Measurements from ENCODE around the gene UBE3B.

Gene UBE3B

GRCh38 chr12:109482491-109482890 is 5.1 kb downstream of the UBE3B start:
- DNase-seq (ENCODE audit: low read depth): no peak
- no peak for TF ChIP-seq CTCF (conservative IDR thresholded peaks at IDR 0.05; ENCODE audit: low read depth, low read length)
- H3K4me3 ChIP-seq (ENCODE audit: low read length): no peak overlapping the region

GRCh38 chr12:109482894-109483293 is 5.5 kb downstream of the UBE3B start:
- TF ChIP-seq CTCF (conservative IDR thresholded peaks at IDR 0.05; ENCODE audit: low read depth, low read length): no peak
- DNase-seq (ENCODE audit: low read depth): no peak
- H3K4me3 ChIP-seq (ENCODE audit: low read length): no peak overlapping the region

- H3K4me3 ChIP-seq (ENCODE audit: low read length): no peak overlapping the region
- TF ChIP-seq CTCF (conservative IDR thresholded peaks at IDR 0.05; ENCODE audit: low read depth, low read length): no peak
- DNase-seq (ENCODE audit: low read depth): no peak
Measured at GRCh38 chr12:109483346-109483745, 5.9 kb downstream of the UBE3B start.

GRCh38 chr12:109485201-109485600 is 7.8 kb downstream of the UBE3B start:
- no peak for DNase-seq (ENCODE audit: low read depth)
- no peak for TF ChIP-seq CTCF (conservative IDR thresholded peaks at IDR 0.05; ENCODE audit: low read depth, low read length)
- H3K4me3 ChIP-seq (ENCODE audit: low read length): no peak overlapping the region

GRCh38 chr12:109487181-109488050 is 10.0 kb downstream of the UBE3B start:
- no peak for DNase-seq (ENCODE audit: low read depth)
- no peak for TF ChIP-seq CTCF (conservative IDR thresholded peaks at IDR 0.05; ENCODE audit: low read depth, low read length)
- H3K4me3 ChIP-seq (ENCODE audit: low read length): no peak overlapping the region

GRCh38 chr12:109488051-109488665 is 10.7 kb downstream of the UBE3B start:
- DNase-seq (ENCODE audit: low read depth): no peak
- H3K4me3 ChIP-seq (ENCODE audit: low read length): no peak overlapping the region
- no peak for TF ChIP-seq CTCF (conservative IDR thresholded peaks at IDR 0.05; ENCODE audit: low read depth, low read length)

Data from retinal pigment epithelial cell (primary cell).